LHCN-M2 (cell line): ENCODE measurements around the gene C1S. TPM values are rescaled to one million over a fixed set of nuclear protein-coding genes. Genes with fewer than 3 reads are reported as not detected.
"Not testable (repeated sequence)": the region's sequence is repeated elsewhere in the genome, so short reads cannot be mapped to it uniquely, and the experiment has no call there.

Source experiments
- DNase-seq: peaks from one replicate; pipeline ENCODE4 v3.0.0-alpha.2; 2012; ENCODE audit warnings: low read depth
- total RNA-seq: library from RNA; depleted of rRNA; stranded (reverse); fragments of >200 nt; gene quantifications from 2 replicates; pipeline ENCODE4 v1.2.3, GENCODE V29; 2014

The C1S gene
- total RNA-seq, 1 experiment from 2014 or later, result 26.9 TPM

GRCh38 chr12:7102582-7102981 lies 42.1 kb downstream of the C1S start:
- no peak for DNase-seq

GRCh38 chr12:7103837-7104584 lies 43.5 kb downstream of the C1S start:
- DNase-seq, result no peak

- no peak for DNase-seq
These were observed 45.6 kb downstream of the C1S start for GRCh38 chr12:7106082-7106481.

- DNase-seq, result not testable (repeated sequence)
These were observed 46.7 kb downstream of the C1S start for GRCh38 chr12:7107181-7107580.

GRCh38 chr12:7107636-7108002 lies 47.1 kb downstream of the C1S start:
- DNase-seq, result no peak

- peak; percentile 76 for DNase-seq
These were observed 47.7 kb downstream of the C1S start for GRCh38 chr12:7108003-7108795.

- peak; percentile 83 for DNase-seq
These were observed 48.5 kb downstream of the C1S start, which contains the start of gene C1RL for GRCh38 chr12:7108796-7109571. C1RL (minus strand) TSS chr12:7109214; CDS start chr12:7109180, 34 bp downstream.

- DNase-seq, result no peak
These were observed 49.0 kb downstream of the C1S start for GRCh38 chr12:7109572-7109920.

- no peak for DNase-seq
These were observed 50.1 kb downstream of the C1S start for GRCh38 chr12:7110661-7111060.

GRCh38 chr12:7112041-7112440 lies 51.5 kb downstream of the C1S start:
- no peak for DNase-seq

GRCh38 chr12:7113389-7113871 lies 52.9 kb downstream of the C1S start:
- DNase-seq, result peak; percentile 42

- no peak for DNase-seq
These were observed 53.5 kb downstream of the C1S start for GRCh38 chr12:7114008-7114407.

GRCh38 chr12:7114851-7115250 lies 54.3 kb downstream of the C1S start:
- DNase-seq, result no peak

- no peak for DNase-seq
These were observed 55.7 kb downstream of the C1S start for GRCh38 chr12:7116196-7116595.

GRCh38 chr12:7116916-7117315 lies 56.4 kb downstream of the C1S start:
- DNase-seq, result no peak

GRCh38 chr12:7117670-7118069 lies 57.2 kb downstream of the C1S start:
- no peak for DNase-seq

GRCh38 chr12:7118881-7119280 lies 58.4 kb downstream of the C1S start:
- no peak for DNase-seq

GRCh38 chr12:7120166-7120565 lies 59.6 kb downstream of the C1S start:
- DNase-seq, result no peak
